Lung (tissue), 13 donors: Measurements from ENCODE around the gene PHC3. TPM values are rescaled to one million over a fixed set of nuclear protein-coding genes. Genes with fewer than 3 reads are reported as not detected.
A peak's percentile ranks its signal among the peaks of the same experiment; 100 is the strongest.

ENCODE experiments used
- ATAC-seq: fragments of 200-7000 bp; cut with Tn5 transposase; one replicate; pipeline ENCODE4 v1.9.1; 2020; ENCODE audit warnings: moderate number of reproducible peaks; ENCODE audit not compliant: insufficient read depth, low FRiP score
- DNase-seq, 3 donors: peaks; one replicate each; pipeline ENCODE4 v3.0.0-alpha.2; 2013 to 2017
- H3K27ac ChIP-seq, 2 donors: one replicate each; pipeline ENCODE4 v1.5.1; 2013; ENCODE audit warnings: mild to moderate bottlenecking in 2 of 2, moderate library complexity in 2 of 2, control low read depth in 1 of 2, inconsistent platforms in 1 of 2, low read depth in 1 of 2, low read length in 1 of 2
- H3K27me3 ChIP-seq, 3 donors: one replicate each; pipeline ENCODE4 v1.5.1; 2013; ENCODE audit warnings: low read length in 2 of 3; ENCODE audit not compliant: control insufficient read depth in 3 of 3, insufficient read depth in 3 of 3
- H3K36me3 ChIP-seq, 4 donors: one replicate each; pipeline ENCODE4 v1.5.1; 2013; ENCODE audit warnings: low read length in 4 of 4, mild to moderate bottlenecking in 1 of 4, moderate library complexity in 1 of 4; ENCODE audit not compliant: control insufficient read depth in 4 of 4, insufficient read depth in 4 of 4
- H3K4me1 ChIP-seq, 5 donors: one replicate each; pipeline ENCODE4 v1.5.1; 2013; ENCODE audit warnings: low read length in 5 of 5, mild to moderate bottlenecking in 2 of 5, moderate library complexity in 1 of 5; ENCODE audit not compliant: control insufficient read depth in 5 of 5, insufficient read depth in 5 of 5
- H3K4me3 ChIP-seq: one replicate; pipeline ENCODE4 v1.5.1; 2013; ENCODE audit warnings: mild to moderate bottlenecking, control low read depth, moderate library complexity
- H3K9ac ChIP-seq, 2 donors: one replicate each; pipeline ENCODE4 v1.5.1; 2013; ENCODE audit warnings: low read length in 2 of 2, control low read depth in 1 of 2; ENCODE audit not compliant: insufficient read depth in 1 of 2
- H3K9me3 ChIP-seq, 4 donors: one replicate each; pipeline ENCODE4 v1.5.1; 2013; ENCODE audit warnings: low read length in 3 of 4, mild to moderate bottlenecking in 1 of 4, moderate library complexity in 1 of 4; ENCODE audit not compliant: control insufficient read depth in 4 of 4, insufficient read depth in 3 of 4
- WGBS, 2 donors: extraction: QIAGEN DNeasy Blood & Tissue Kit; methylation state at CpG; one replicate each; pipeline ENCODE4 v1.1.7; 2013; 5-methylcytosine and 5-hydroxymethylcytosine counted together
- polyA plus RNA-seq, 2 donors: library from polyadenylated mRNA; stranded (reverse); fragments of 200-250 nt; gene quantifications; one replicate each; pipeline ENCODE4 v1.2.1, GENCODE V29; 2013
- small RNA-seq: library from RNA; depleted of rRNA; stranded (forward); fragments of <200 nt; gene quantifications from one replicate; pipeline ENCODE3, GENCODE V24; 2014; ENCODE audit warnings: low replicate concordance
- total RNA-seq, 2 donors: library from RNA; depleted of rRNA in 1 of 2; stranded (reverse); fragments of >200 nt in 1 of 2; gene quantifications; one replicate each; pipeline ENCODE4 v1.2.1, GENCODE V29; 2014 to 2021
- TF ChIP-seq, protein P1 (sequence below): IDR thresholded peaks from 2 replicates; pipeline ENCODE4 v1.5.1; 2012; ENCODE audit warnings: mild to moderate bottlenecking; ENCODE audit errors: control extremely low read depth, extremely low read depth
- donor health status: control.
- donor health status: control.
- donor health status: Bipolar disorder and iron deficiency.
- donor health status: healthy.
- donor health status: DM: yes; HTN: yes; CAD: no.

The PHC3 gene
- total and polyA plus RNA-seq, 4 donors = 7.6 to 110 (median 31.1) TPM

DNA sequence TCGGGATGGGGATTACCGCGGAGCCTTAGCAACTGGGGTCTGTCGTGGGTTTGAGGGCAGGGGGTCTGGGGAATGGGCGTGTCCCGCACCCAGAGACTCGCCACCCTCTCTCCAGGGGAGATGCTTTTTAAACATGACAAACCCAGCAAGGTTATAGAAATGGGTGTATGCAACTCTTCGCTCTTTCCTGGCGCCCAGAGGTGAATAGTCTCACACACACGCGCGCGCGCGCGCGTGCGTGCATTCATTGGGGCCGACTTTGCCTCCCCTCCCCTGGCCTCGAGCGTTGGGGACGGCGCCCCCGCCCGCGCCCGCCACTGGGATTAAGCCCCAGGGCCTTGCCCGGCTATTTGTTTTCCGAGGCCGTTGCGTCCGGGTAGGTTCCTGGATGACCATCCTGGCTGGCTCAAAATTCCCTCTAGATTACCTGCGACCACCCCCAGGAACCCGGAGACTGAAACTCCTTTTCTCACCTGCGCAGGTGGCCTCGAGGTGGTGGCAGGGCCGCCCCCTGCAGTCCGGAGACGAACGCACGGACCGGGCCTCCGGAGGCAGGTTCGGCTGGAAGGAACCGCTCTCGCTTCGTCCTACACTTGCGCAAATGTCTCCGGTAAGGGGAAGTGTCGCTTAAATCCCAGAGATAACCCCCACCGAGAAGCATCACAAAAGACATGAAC lies 143.0 kb downstream of the PHC3 start:
- DNase-seq (peak; percentile 25 to 35 (median 27)), ATAC-seq (peak; percentile 7)
- TF ChIP-seq, protein P1, sequence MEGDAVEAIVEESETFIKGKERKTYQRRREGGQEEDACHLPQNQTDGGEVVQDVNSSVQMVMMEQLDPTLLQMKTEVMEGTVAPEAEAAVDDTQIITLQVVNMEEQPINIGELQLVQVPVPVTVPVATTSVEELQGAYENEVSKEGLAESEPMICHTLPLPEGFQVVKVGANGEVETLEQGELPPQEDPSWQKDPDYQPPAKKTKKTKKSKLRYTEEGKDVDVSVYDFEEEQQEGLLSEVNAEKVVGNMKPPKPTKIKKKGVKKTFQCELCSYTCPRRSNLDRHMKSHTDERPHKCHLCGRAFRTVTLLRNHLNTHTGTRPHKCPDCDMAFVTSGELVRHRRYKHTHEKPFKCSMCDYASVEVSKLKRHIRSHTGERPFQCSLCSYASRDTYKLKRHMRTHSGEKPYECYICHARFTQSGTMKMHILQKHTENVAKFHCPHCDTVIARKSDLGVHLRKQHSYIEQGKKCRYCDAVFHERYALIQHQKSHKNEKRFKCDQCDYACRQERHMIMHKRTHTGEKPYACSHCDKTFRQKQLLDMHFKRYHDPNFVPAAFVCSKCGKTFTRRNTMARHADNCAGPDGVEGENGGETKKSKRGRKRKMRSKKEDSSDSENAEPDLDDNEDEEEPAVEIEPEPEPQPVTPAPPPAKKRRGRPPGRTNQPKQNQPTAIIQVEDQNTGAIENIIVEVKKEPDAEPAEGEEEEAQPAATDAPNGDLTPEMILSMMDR = no peak
- H3K4me3 ChIP-seq = peak overlapping the region; percentile 61
- H3K9ac ChIP-seq = peak overlapping the region in 1 of 2 donors; percentile 63
- peak overlapping the region in 1 of 2 donors; percentile 86 for H3K27ac ChIP-seq
- peaks cover 0 to 27% (median 18%) of the 10 kb centered on the region in 3 donors for H3K27me3 ChIP-seq
- WGBS, 2 donors = 2 to 6% methylated on average over 51 of the region's 51 CpGs
- no peaks in the 10 kb centered on the region for H3K36me3 ChIP-seq
- H3K9me3 ChIP-seq = no peaks in the 10 kb centered on the region
- H3K4me1 ChIP-seq = peaks cover 0 to 18% (median 3%) of the 10 kb centered on the region in 5 donors

Small RNA genes within 50 kb of the gene (small RNA-seq; reads per million reads assigned to genes)
- gene RNU4-38P = not detected
- gene RNU6-315P = not detected

Other genes with a start within 250 kb of the PHC3 start
- gene SEC62, start 214.9 kb downstream of the PHC3 start, total RNA-seq = 10 to 100 TPM; 69.9 to 96.5 TPM
- 10 to 100 TPM; 55.2 to 55.5 TPM for gene SEC62, start 214.9 kb downstream of the PHC3 start, polyA plus RNA-seq
- 10 to 100 TPM; 18.7 to 23.3 TPM for gene GPR160, start 143.7 kb downstream of the PHC3 start, total RNA-seq
- 10 to 100 TPM; 16.9 to 22.7 TPM for gene GPR160, start 143.7 kb downstream of the PHC3 start, polyA plus RNA-seq
- gene PRKCI, start 40.7 kb upstream of the PHC3 start, total RNA-seq = 100 to 1,000 TPM in 1 of 2 donors, 10 to 100 TPM in 1; 39.4 to 181 TPM
- 10 to 100 TPM; 18.7 to 31.1 TPM for gene PRKCI, start 40.7 kb upstream of the PHC3 start, polyA plus RNA-seq
- 100 to 1,000 TPM in 1 of 2 donors, 10 to 100 TPM in 1; 57.3 to 110 TPM for gene SKIL, start 176.0 kb upstream of the PHC3 start, total RNA-seq
- 10 to 100 TPM; 16.5 to 19.6 TPM for gene SKIL, start 176.0 kb upstream of the PHC3 start, polyA plus RNA-seq
- 10 to 100 TPM in 1 of 2 donors, 1 to 10 TPM in 1; 6.0 to 11.5 TPM for gene CLDN11, start 237.1 kb upstream of the PHC3 start, total RNA-seq
- 1 to 10 TPM; 2.1 to 3.7 TPM for gene CLDN11, start 237.1 kb upstream of the PHC3 start, polyA plus RNA-seq